GM19193 (cell line): Measurements from ENCODE around the gene RAB27A.

Source experiments
- POLR2A ChIP-seq: IDR thresholded peaks from 4 replicates; pipeline ENCODE4 v1.6.1; 2011; ENCODE audit not compliant: insufficient read depth, insufficient read length; ENCODE audit errors: extremely low read depth

The RAB27A gene

GRCh38 chr15:55241891-55242290, 47.7 kb downstream of the RAB27A start:
- TF ChIP-seq POLR2A, result no peak

DNA sequence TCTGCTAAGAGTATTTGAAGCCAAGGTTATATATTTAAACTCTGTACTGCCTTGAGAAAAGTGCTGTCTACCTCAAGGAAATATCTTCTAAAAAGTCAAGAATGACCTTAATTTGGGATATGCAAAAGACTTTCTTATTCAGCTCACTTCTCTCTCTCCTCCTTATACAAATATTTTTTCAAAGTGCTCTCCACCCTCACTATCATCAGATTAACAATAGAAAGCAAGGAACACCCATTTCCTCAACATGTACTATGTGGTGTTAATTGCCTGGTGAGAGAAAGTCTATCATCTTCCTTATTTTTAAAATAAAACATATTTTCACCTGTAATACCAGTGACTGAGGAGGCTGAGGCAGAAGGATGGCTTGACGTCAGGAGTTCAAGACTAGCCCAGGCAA, 48.4 kb downstream of the RAB27A start:
- TF ChIP-seq POLR2A, result no peak

GRCh38 chr15:55240125-55240760, 49.4 kb downstream of the RAB27A start:
- no peak for TF ChIP-seq POLR2A

DNA sequence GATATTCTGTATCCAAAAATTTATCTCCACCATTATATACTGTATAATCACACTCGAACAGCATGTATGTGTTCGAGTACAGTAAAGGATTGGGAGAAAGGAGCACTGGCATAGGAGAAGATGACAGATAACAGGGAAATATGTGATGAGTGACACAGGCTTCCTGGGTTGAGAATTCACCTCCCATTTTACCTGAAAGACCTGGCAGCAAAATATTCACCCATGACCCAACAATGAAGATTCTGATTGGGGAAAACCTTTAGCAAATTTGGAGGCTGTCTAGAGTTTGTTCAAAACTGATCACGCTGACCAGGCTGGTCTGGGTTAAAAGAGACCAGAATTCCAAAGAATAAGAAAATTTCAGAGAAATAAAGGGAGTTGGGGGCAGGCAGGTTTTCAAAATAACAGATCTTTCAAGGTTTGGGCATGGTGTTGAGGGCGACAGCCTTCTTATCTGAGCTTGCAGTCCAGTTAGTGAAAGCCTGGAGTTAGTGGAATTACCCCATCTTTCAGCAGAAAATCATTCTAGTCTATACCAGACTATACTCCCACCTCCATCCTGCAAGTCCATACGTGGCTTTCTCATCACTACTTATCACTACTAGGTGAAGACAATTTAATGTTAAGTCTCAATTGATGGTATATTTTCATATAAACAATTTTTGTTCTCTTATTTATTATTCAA, 50.0 kb downstream of the RAB27A start:
- TF ChIP-seq POLR2A, result no peak

DNA sequence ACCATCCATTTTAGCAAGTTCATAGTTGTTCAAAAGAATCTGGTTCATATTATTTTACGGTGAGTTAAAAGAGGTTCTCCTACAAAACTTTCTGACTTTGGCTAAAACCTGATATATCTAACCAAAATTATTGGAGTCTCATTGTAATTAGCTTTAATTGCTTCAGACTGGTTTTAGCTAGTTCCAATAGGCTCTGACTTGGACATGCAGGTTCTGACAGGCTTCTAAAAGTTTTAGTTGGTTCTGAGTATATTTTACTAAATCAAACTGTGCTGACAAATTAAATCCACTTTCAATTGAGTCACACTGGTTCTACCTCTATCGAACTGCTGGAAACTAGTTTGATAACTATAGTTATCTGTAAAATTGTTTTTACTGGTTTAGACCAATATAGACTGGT, 50.7 kb downstream of the RAB27A start:
- TF ChIP-seq POLR2A, result no peak

DNA sequence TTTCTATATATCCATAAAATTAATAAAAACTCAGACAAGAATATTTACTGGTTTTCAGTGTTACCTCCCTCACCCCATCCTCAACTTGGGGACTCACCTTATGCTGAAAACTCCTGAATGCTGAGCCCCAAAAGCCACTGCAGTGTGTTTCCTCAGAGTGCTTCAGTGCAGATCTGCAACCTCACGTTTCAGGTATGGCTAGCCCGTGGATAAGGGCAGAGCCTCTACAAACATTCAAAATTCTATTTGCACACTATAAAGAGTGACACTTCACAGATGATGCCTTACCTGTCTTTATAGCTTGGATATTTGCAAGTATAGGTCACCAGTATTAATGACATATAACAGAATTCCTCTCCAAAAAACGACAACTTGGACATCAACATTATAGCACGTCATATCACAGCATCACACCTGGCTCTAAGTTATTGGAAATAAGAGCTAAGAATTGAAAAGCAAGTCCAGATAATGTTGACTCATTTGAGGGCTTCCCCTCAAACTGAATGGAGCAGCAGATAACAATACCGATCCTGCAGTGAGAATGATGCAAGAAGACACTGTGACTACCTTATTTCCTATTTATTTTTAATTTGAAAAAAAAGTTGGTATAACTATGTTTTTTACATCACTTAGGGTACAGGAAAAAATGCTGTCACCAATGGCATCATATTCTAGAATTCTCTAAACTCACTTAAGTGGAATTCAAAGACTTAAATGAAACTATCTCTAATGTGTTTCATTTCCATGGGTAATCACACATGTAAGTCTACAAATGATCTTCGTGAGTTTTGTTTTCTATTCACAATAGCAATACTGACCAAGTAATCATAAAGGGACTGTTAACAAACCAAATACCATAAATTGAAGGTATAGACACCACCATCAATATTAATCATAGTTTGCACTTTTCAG, 52.1 kb downstream of the RAB27A start:
- no peak for TF ChIP-seq POLR2A

DNA sequence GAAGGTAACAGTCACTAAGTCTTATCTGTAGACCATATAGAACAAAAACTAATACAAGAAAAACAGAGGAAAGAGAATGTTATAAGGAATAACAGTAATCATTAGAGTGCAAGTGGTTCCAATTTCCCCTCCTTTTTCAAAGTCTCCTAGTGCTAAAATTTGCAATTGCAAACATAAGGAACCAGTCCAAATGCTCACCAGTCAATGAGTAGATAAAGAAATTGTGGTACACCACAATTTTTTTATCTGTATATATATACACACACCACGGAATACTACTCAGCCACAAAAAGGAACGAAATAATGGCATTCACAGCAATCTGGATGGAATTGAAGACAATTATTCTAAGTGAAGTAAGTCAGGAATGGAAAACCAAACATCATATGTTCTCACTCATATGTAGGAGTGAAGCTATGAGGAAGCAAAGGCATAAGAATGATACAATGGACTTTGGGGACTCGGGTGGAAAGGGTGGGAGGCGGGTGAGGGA, 54.0 kb downstream of the RAB27A start:
- TF ChIP-seq POLR2A, result no peak

GRCh38 chr15:55234800-55235104, 54.9 kb downstream of the RAB27A start:
- TF ChIP-seq POLR2A, result no peak

- no peak for TF ChIP-seq POLR2A
These were observed 55.4 kb downstream of the RAB27A start for GRCh38 chr15:55234104-55234799.

DNA sequence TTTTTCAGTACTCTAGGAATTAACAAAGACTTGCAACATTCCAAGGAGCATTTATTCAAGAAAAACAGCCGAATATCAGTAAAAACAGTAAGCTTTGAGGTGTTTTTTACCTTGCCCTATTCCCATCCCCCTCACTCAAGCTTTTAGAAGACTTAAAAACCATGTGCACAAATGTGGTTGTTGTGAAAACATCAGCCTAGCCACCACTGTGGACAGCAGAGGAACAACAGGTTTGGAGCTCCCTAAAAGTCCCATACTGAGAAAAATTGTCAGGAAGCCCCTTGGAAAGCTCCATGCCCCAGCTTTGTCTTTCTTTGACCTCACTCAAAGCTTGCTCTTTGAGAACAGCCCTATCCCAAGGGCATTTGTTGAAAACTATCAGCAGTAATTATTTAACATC, 58.2 kb downstream of the RAB27A start:
- no peak for TF ChIP-seq POLR2A

GRCh38 chr15:55230953-55231352, 58.7 kb downstream of the RAB27A start:
- no peak for TF ChIP-seq POLR2A

GRCh38 chr15:55230051-55230670, 59.5 kb downstream of the RAB27A start:
- TF ChIP-seq POLR2A, result no peak

DNA sequence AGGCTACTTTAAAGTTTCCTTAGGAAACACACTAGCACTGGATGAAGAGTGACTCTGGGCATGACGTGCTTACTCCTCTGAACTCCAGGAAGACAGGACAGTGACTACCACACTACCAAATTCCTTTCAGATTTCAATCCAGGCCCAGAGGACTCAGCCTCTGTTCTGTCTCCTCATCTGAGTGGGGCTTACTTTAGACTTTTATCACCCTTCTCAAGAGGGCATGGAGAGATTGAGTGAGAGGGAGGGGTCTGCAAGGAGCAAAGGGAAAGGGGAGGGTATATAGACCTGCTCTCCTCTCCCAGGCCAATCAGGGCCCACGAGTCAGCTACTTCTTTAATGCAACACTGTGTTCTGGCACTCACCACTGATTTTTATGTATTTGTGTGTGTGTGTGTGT, 63.5 kb downstream of the RAB27A start:
- TF ChIP-seq POLR2A, result no peak

DNA sequence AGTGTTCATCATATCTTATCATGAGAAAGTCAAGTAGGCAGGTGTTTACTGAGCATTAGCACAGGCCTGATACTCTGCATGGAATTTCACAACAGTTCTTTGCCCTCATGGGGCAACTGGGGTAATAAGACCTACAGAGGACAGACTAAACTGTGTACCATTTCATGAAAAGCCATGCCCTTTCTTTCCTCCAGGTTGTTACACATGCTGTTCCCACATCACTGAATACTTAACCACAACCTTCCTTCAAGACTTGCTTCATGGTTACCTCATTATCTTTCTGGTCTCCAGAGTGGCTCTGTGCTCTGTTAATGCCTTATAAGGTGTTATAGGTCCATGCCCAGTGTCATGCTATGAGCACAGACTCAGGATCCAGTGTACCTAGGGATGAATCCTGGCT, 64.7 kb downstream of the RAB27A start:
- TF ChIP-seq POLR2A, result no peak

DNA sequence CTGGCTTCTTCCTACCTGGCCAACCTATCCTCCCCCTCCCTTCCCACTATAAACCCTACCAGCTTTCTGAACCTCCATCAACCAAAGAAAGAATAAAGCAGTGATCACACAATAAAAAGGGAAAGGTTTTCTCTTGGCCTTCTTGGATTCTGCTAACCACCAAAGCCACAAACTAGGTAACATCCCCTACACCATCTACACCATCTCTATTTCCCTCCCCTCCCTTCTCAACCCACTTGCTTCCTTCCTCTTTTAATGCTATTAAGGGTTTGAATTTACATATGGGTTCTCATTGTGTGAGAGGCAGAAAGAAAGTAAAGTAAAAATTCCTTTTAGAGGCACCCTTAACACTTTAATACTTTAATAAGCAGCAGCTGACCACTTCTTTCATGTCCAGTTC, 67.0 kb downstream of the RAB27A start:
- no peak for TF ChIP-seq POLR2A
